Tibial artery (tissue), 4 donors: ENCODE data around the gene SEL1L3.

Experiments used
- DNase-seq, 2 donors: peaks; one replicate each; pipeline ENCODE4 v3.0.0-alpha.2; 2019
- H3K27ac ChIP-seq, 2 donors: fragments of 200-600 bp; sonication (generic) in 1 of 2; 1 replicate in 1 of 2; 2 replicates in 1 of 2; pipeline ENCODE4 v1.5.1; 2018 to 2019; ENCODE audit warnings: mild to moderate bottlenecking in 1 of 2
- H3K27me3 ChIP-seq, 2 donors: fragments of 200-600 bp; sonication (generic) in 1 of 2; one replicate each; pipeline versions ENCODE4 v1.5.1 to v1.6.0; 2016 to 2019
- H3K36me3 ChIP-seq, 3 donors: fragments of 200-600 bp; sonication (generic) in 2 of 3; one replicate each; pipeline ENCODE4 v1.5.1; 2016 to 2019; ENCODE audit warnings: mild to moderate bottlenecking in 2 of 3
- H3K4me1 ChIP-seq, 4 donors: fragments of 200-600 bp; sonication (generic) in 2 of 4; 1 replicate in 3 of 4; 2 replicates in 1 of 4; pipeline ENCODE4 v1.5.1; 2016 to 2019
- H3K4me3 ChIP-seq, 2 donors: fragments of 200-600 bp; sonication (generic) in 1 of 2; 1 replicate in 1 of 2; 2 replicates in 1 of 2; pipeline ENCODE4 v1.5.1; 2018 to 2019; ENCODE audit warnings: mild to moderate bottlenecking in 2 of 2
- H3K9me3 ChIP-seq, 3 donors: fragments of 200-600 bp; sonication (generic) in 1 of 3; one replicate each; pipeline ENCODE4 v1.5.1; 2016 to 2019
- intact Hi-C: fragments of 100-400 bp; cut with DNase I; formaldehyde crosslinking; loops from one replicate; pipeline ENCODE4 v1.15.0; 2023; ENCODE audit warnings: low total_unique reads
- TF ChIP-seq, protein P1 (sequence below), 2 experiments: fragments of 200-600 bp in 1 of 2; fragments of 450-650 bp in 1 of 2; IDR thresholded peaks; one replicate each; pipeline ENCODE4 v1.5.1; 2017 to 2019; ENCODE audit warnings: antibody characterized with exemption in 2 of 2, mild to moderate bottlenecking in 1 of 2, moderate library complexity in 1 of 2

The SEL1L3 gene

DNA sequence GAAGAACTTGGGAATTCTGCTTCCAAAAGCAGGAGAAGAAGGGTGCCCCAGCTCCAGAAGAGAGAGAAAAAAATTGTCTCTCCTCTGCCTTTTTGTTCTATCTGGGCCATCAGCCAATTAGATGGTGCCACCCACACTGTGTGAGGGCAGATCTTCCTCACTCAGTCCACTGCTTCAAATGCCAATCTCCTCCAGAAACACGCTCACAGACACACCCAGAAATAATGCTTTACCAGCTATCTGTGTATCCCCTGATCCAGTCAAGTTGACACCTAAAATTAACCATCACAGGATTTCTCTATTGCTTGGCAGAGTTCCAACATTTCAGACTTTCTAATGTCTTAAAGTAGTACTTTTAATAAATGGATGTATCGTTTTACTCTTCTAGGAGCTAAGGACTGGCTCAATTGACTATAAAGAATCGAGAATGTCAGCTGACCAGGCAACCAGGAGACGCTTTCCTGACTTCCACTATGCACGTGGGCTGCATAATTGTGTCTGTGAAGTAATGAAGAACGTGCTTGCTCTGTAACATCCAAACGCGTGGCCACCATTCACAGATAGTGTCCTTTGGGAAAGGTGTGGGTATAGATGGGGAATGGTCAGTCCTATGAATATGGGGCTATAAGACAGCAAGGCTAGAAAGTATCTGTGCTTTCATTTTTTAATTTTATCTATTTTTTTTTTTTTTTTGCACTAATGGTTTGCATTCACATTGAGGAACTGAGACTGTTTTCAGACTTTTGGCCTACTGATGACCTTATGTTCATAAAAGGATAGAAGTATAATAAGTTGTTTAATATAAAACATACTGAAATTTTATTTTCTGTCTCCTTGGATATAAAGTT, 41.3 kb upstream of the SEL1L3 start:
- Histone ChIP-seq H3K4me1 (no peaks in the 10 kb centered on the region), H3K27me3 (peaks cover 0 to 5% of the 10 kb centered on the region in 2 donors), H3K9me3 (no peaks in the 10 kb centered on the region), H3K4me3 (no peak overlapping the region), H3K27ac (no peak overlapping the region), H3K36me3 (no peaks in the 10 kb centered on the region)
- TF ChIP-seq, protein P1, sequence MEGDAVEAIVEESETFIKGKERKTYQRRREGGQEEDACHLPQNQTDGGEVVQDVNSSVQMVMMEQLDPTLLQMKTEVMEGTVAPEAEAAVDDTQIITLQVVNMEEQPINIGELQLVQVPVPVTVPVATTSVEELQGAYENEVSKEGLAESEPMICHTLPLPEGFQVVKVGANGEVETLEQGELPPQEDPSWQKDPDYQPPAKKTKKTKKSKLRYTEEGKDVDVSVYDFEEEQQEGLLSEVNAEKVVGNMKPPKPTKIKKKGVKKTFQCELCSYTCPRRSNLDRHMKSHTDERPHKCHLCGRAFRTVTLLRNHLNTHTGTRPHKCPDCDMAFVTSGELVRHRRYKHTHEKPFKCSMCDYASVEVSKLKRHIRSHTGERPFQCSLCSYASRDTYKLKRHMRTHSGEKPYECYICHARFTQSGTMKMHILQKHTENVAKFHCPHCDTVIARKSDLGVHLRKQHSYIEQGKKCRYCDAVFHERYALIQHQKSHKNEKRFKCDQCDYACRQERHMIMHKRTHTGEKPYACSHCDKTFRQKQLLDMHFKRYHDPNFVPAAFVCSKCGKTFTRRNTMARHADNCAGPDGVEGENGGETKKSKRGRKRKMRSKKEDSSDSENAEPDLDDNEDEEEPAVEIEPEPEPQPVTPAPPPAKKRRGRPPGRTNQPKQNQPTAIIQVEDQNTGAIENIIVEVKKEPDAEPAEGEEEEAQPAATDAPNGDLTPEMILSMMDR (IDR thresholded peaks at IDR 0.05), result no peak
- intact Hi-C loops, result no loop called here
- DNase-seq, result no peak

DNA sequence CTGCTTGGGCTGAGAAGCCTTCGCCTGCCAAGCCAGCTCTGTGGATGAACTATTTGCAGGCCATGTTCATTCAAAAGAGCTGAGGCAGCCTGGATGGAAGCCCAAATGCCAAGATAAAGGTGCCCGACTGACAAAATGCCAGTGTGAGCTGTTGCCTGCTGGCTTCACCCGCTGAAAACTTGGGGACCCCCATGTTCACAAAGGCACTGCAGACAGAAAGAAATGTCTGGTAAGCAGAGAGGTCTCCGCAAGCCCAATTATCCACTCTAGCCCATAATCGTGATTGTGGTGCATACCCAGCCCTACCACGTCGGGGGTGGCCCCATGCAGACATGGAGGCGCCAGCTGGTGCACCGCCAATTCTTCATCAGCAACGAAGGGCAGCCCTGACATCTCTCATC, 38.2 kb upstream of the SEL1L3 start:
- TF ChIP-seq, protein P1 (IDR thresholded peaks at IDR 0.05), result no peak
- Histone ChIP-seq H3K4me1 (no peaks in the 10 kb centered on the region), H3K9me3 (no peaks in the 10 kb centered on the region), H3K27me3 (no peaks in the 10 kb centered on the region), H3K27ac (no peak overlapping the region), H3K36me3 (no peaks in the 10 kb centered on the region), H3K4me3 (no peak overlapping the region)
- no peak for DNase-seq
- intact Hi-C loops, result no loop called here

DNA sequence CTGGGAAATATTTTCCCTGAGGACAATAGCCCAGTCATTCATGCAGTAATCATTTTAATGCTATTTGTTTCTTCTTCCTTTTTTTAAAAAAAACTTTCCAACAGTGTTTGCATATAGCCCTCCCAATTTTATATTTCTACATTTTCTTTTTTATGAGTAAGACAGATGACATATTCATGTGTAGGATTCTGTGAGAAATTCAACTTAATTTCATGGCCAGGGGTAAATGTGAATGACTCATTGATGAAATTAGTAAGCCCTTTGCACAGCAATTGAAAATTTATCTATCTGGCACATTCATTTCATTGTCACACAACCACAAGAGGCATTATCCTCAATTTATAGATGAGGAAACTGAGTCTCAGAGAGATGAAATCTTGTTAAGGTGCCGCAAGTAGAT, 37.5 kb upstream of the SEL1L3 start:
- intact Hi-C loops, result no loop called here
- DNase-seq, result no peak
- no peak overlapping the region for H3K4me3 ChIP-seq
- TF ChIP-seq, protein P1 (IDR thresholded peaks at IDR 0.05), result no peak
- no peaks in the 10 kb centered on the region for H3K9me3 ChIP-seq
- H3K27me3 ChIP-seq, result no peaks in the 10 kb centered on the region
- H3K4me1 ChIP-seq, result no peaks in the 10 kb centered on the region
- H3K36me3 ChIP-seq, result no peaks in the 10 kb centered on the region
- H3K27ac ChIP-seq, result no peak overlapping the region

DNA sequence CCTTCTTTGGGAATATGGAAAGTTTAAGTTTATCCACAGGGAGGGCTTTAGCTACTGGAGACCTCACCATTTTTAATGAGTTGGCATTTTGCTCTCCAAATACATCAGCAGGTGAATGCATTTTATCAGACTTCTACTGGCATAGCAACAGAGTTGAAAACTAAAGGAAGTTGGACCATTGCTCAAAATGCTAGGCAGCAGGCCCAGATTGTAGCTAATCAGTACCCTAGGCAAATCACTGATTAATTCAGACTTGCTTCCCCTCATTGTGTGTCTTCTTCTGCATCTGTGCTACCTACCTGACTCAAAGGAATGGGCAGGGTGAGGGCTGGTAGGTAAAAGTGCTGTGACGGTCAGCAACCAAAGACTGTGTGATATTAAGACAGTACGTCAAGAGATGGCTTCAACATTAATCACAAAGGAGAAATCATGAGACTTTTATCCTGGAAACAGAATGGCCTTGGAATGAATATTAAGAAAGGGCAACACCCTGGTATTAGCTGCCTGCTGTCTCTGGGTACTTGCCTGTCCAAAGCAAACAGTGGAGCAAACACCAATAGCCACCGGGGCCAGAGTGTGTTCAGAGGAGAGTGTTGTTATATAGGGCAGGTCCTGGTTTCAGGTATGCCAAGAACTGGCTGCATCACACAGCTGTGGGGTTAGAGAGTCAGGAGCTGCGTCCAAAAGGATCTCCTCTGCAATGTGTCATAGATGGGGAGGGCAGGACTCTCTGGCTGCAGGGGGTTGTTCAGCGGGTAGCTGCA, 34.2 kb upstream of the SEL1L3 start:
- no peak for DNase-seq
- H3K9me3 ChIP-seq, result no peaks in the 10 kb centered on the region
- intact Hi-C loops, result no loop called here
- H3K4me3 ChIP-seq, result no peak overlapping the region
- H3K36me3 ChIP-seq, result no peaks in the 10 kb centered on the region
- TF ChIP-seq, protein P1 (IDR thresholded peaks at IDR 0.05), result no peak
- no peaks in the 10 kb centered on the region for H3K4me1 ChIP-seq
- no peaks in the 10 kb centered on the region for H3K27me3 ChIP-seq
- no peak overlapping the region for H3K27ac ChIP-seq

DNA sequence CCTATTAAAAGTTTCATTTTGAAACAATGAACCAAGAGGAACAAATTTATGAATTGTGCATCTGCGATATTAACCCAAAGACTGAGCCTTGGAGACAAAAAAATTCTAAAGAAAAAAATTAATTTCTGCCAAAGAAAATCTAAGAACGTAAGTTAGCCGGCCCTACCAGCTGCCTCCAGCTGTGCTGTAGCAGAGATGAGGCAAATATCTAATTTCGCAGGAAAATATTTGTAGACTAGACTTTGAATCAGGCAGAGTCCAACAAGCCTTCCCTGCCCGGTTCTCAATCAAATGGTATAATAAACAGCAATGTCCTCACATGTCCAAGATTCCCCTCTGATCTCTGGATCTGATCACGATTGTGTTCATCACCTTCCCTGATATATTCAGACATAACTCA, 30.0 kb upstream of the SEL1L3 start:
- H3K4me3 ChIP-seq, result no peak overlapping the region
- DNase-seq, result no peak
- H3K36me3 ChIP-seq, result no peaks in the 10 kb centered on the region
- no peak overlapping the region for H3K27ac ChIP-seq
- TF ChIP-seq, protein P1 (IDR thresholded peaks at IDR 0.05), result no peak
- intact Hi-C loops, result no loop called here
- no peaks in the 10 kb centered on the region for H3K9me3 ChIP-seq
- no peaks in the 10 kb centered on the region for H3K4me1 ChIP-seq
- H3K27me3 ChIP-seq, result no peaks in the 10 kb centered on the region
